ENCODE data around the gene DNAJC15. TPM values are rescaled to one million over a fixed set of nuclear protein-coding genes. Genes with fewer than 3 reads are reported as not detected.

Gene DNAJC15
- total RNA-seq, 4 donors from 2014 or later, result 1.6 to 8.4 (median 4.1) TPM

DNA sequence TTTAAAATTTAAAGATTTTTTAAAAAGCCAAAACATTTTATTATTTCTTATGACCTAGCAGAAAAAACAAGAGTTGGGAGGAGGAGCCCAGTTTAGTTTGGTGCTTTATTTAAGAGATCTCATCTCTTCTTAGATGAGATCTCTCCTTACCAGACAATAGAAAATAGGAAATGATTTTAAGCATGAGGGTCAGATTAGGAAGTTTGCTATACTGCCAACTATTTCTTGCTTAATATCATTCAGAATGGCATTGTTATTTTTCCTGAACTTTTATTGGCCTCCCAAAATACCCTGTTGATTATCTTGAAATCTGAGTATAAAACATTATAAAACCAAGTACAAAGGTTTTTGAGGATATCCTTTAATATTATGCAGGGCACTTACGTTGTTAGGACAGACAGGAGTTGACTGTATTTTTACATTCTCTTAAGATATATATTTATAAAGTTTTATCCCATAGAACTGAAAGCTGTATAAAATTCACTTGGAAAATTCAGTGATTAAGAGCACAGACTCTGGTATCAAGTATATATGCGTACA lies 56.1 kb downstream of the DNAJC15 start:
- no peak for DNase-seq (ENCODE audit: low spot score in 2 of 2)
- 84 to 89% methylated on average over 2 of the region's 2 CpGs for WGBS, 2 donors
- intact Hi-C loops (cut with DNase I; ENCODE audit: low total_unique reads), result no loop called here
- H3K4me3 ChIP-seq (ENCODE audit: low read depth, poor library complexity, severe bottlenecking), result no peak overlapping the region
- TF ChIP-seq POLR2A (IDR thresholded peaks at IDR 0.05), result no peak
- TF ChIP-seq, protein P1, sequence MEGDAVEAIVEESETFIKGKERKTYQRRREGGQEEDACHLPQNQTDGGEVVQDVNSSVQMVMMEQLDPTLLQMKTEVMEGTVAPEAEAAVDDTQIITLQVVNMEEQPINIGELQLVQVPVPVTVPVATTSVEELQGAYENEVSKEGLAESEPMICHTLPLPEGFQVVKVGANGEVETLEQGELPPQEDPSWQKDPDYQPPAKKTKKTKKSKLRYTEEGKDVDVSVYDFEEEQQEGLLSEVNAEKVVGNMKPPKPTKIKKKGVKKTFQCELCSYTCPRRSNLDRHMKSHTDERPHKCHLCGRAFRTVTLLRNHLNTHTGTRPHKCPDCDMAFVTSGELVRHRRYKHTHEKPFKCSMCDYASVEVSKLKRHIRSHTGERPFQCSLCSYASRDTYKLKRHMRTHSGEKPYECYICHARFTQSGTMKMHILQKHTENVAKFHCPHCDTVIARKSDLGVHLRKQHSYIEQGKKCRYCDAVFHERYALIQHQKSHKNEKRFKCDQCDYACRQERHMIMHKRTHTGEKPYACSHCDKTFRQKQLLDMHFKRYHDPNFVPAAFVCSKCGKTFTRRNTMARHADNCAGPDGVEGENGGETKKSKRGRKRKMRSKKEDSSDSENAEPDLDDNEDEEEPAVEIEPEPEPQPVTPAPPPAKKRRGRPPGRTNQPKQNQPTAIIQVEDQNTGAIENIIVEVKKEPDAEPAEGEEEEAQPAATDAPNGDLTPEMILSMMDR (IDR thresholded peaks at IDR 0.05), result no peak

DNA sequence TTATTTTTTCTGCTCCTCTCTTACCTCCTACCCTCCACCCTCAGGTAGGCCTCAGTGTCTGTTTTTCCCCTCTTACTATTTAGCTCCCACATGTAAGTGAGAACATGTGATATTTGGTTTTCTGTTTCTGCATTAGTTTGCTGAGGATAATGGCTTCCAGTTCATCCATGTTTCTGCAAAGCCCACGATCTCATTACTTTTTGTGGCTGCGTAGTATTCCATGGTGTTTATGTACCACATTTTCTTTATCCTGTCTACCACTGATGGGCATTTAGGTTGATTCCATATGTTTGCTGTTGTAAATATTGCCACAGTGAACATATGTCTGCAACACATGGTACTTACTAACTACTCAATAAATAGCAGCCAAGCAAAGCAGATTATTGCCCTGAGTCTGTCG lies 56.8 kb downstream of the DNAJC15 start:
- DNase-seq (ENCODE audit: low spot score in 2 of 2), result no peak
- intact Hi-C loops (cut with DNase I; ENCODE audit: low total_unique reads), result no loop called here
- no peak overlapping the region for H3K4me3 ChIP-seq (ENCODE audit: low read depth, poor library complexity, severe bottlenecking)

DNA sequence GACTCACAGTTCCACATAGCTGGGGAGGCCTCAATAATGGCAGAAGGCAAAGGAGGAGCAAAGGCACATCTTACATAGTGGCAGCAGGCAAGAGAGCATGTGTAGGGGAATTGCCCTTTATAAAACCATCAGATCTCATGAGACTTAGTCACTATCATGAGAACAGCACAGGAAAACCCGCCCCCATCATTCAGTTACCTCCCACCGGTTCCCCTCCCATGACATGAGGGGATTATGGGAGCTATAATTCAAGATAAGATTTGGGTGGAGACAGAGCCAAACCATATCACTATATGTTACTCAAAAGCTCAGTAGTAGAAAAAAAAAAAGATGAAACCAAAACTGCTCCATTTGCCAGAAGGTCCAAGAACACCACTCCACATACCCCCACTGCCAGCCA lies 58.5 kb downstream of the DNAJC15 start:
- no peak overlapping the region for H3K4me3 ChIP-seq (ENCODE audit: low read depth, poor library complexity, severe bottlenecking)
- TF ChIP-seq, protein P1 (IDR thresholded peaks at IDR 0.05), result no peak
- TF ChIP-seq POLR2A (IDR thresholded peaks at IDR 0.05), result no peak
- DNase-seq (ENCODE audit: low spot score in 2 of 2), result no peak
- WGBS, 2 donors, result 93 to 98% methylated on average over 2 of the region's 2 CpGs
- intact Hi-C loops (cut with DNase I; ENCODE audit: low total_unique reads), result no loop called here

More for the DNA sequence above, 56.8 kb downstream of the DNAJC15 start:
- no peak for TF ChIP-seq POLR2A (IDR thresholded peaks at IDR 0.05)
- TF ChIP-seq, protein P1 (IDR thresholded peaks at IDR 0.05), result no peak
- WGBS, 2 donors, result 96 to 98% methylated on average over 3 of the region's 3 CpGs

DNA sequence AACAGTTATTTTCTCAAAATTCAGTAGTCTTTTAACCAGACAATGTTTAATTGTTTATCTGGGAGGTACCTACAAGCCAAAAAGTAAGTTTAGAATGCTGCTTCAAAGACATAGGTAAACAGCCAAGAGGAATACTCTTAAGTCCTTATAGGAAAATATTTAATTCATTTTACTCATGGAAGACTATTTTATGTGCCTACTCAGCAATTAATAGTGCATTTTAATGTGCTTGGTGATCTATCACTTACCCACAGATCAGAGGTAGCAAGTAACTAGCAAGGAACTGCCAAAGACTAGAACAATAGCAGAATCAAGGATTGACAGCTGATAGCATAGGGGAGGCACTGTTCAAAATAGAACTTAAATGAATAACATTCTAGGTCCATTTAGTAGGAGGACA lies 60.4 kb downstream of the DNAJC15 start:
- intact Hi-C loops (cut with DNase I; ENCODE audit: low total_unique reads), result no loop called here
- no peak overlapping the region for H3K4me3 ChIP-seq (ENCODE audit: low read depth, poor library complexity, severe bottlenecking)
- DNase-seq (ENCODE audit: low spot score in 2 of 2), result no peak
- no peak for TF ChIP-seq POLR2A (IDR thresholded peaks at IDR 0.05)
- TF ChIP-seq, protein P1 (IDR thresholded peaks at IDR 0.05), result no peak

DNA sequence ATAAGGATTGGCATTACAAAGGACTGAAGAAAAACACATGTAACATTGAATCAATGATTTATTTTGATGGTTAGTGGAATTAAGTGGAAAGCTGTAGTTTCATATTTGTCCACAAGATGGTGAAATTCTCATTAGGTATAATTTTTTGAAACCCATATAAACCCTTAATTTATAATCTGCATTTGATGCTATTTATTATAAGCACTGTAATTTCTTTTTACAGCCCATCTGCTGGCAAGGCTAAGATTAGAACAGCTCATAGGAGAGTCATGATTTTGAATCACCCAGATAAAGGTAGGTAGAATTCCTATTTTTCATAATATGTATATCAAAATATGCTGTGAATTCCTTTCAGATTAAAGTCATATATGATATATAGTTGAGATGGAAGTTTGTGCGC lies 62.2 kb downstream of the DNAJC15 start:
- intact Hi-C loops (cut with DNase I; ENCODE audit: low total_unique reads), result no loop called here

More for the DNA sequence above, 62.2 kb downstream of the DNAJC15 start:
- 89 to 100% methylated on average over 1 of the region's 1 CpG for whole genome bisulfite sequencing, 2 donors
- DNase-seq (ENCODE audit: low spot score in 2 of 2), result no peak
- no peak overlapping the region for H3K4me3 ChIP-seq (ENCODE audit: low read depth, poor library complexity, severe bottlenecking)
- TF ChIP-seq POLR2A (IDR thresholded peaks at IDR 0.05), result no peak
- TF ChIP-seq, protein P1 (IDR thresholded peaks at IDR 0.05), result peak in 1 of 3 donors; percentile 49

All from lower leg skin (tissue), 4 donors.